HepG2 (cell line): ENCODE results near the gene EBPL.
A peak's percentile ranks its signal among the peaks of the same experiment; 100 is the strongest.

ENCODE experiments used
- CHD4 ChIP-seq: fragments of 200-600 bp; sonication (generic); IDR thresholded peaks from 2 replicates; pipeline ENCODE4 v1.7.0; 2017; ENCODE audit warnings: mild to moderate bottlenecking, low read length, borderline replicate concordance
- FOXA3 ChIP-seq: IDR thresholded peaks from 2 replicates; pipeline ENCODE4 v1.6.1; 2016; ENCODE audit warnings: missing genetic modification reagents, missing compliant biosample characterization
- MXI1 ChIP-seq: IDR thresholded peaks from 3 replicates; pipeline ENCODE4 v1.6.1; 2012; ENCODE audit warnings: low read depth, low read length, inconsistent platforms, borderline replicate concordance
- PHB2 ChIP-seq: fragments of 450-650 bp; IDR thresholded peaks from 2 replicates; pipeline ENCODE4 v1.6.1; 2018; ENCODE audit not compliant: partially characterized antibody
- ZBTB1 ChIP-seq: sonication (generic); formaldehyde crosslinking; IDR thresholded peaks from 2 replicates; pipeline ENCODE4 v1.4.0; 2020; ENCODE audit warnings: missing genetic modification reagents, borderline replicate concordance
- ZFP82 ChIP-seq: sonication (generic); formaldehyde crosslinking; IDR thresholded peaks from 2 replicates; pipeline ENCODE4 v1.5.1; 2020; ENCODE audit warnings: mild to moderate bottlenecking, missing genetic modification reagents, borderline replicate concordance
- ZMYM4 ChIP-seq: sonication (generic); formaldehyde crosslinking; IDR thresholded peaks from 2 replicates; pipeline ENCODE4 v1.8.1; 2023; ENCODE audit warnings: mild to moderate bottlenecking, missing genetic modification reagents
- ZNF432 ChIP-seq: sonication (generic); formaldehyde crosslinking; IDR thresholded peaks from 2 replicates; pipeline ENCODE4 v1.5.0; 2020; ENCODE audit warnings: missing genetic modification reagents, mild to moderate bottlenecking, borderline replicate concordance

- TF ChIP-seq CHD4 (no peak), ZNF432 (CRISPR knock-in tag) (no peak), ZBTB1 (CRISPR knock-in tag) (no peak), ZMYM4 (CRISPR knock-in tag) (no peak), MXI1 (no peak), PHB2 (no peak), FOXA3 (CRISPR knock-in tag) (peak; percentile 91), ZFP82 (CRISPR knock-in tag) (no peak)
Measured at GRCh38 chr13:49739498-49740187, 48.4 kb upstream of the EBPL start.
